Measurements from ENCODE around the gene RASSF9.

RASSF9 gene

DNA sequence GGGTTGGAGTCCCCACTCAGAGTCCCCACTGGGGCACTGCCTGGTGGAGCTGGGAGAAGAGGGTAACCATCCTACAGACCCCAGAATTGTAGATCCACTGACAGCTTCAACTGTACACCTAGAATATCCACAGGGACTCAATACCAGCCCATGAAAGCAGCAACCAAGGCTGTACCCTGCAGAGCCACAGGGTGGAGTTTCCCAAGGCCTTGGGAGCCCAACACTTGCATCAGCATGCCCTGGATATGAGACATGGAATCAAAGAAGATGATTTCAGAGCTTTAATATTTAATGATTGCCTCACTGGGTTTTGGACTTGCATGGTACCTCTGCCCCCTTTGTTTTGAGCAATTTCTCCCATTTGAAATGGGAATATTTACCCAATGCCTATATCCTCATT is 80.4 kb downstream of the RASSF9 start:
- Mint-ChIP-seq H3K27me3 (no peaks in the 10 kb centered on the region), H3K36me3 (ENCODE audit: insufficient read depth) (no peaks in the 10 kb centered on the region), H3K27ac (no peak overlapping the region), H3K4me1 (ENCODE audit: low read depth in 2 of 2) (no peaks in the 10 kb centered on the region), H3K9me3 (peaks cover 14 to 17% of the 10 kb centered on the region in 2 donors), H3K4me3 (no peak overlapping the region)
- DNase-seq (no peak), ATAC-seq (replicated peaks) (no peak)

Data from effector memory CD8-positive, alpha-beta T cell (primary cell).